Mucosa of descending colon (tissue), 3 donors: ENCODE measurements around the gene POC1A. TPM values are rescaled to one million over a fixed set of nuclear protein-coding genes. Genes with fewer than 3 reads are reported as not detected.
A peak's percentile ranks its signal among the peaks of the same experiment; 100 is the strongest.

Source experiments
- ATAC-seq: fragments of 200-7000 bp; cut with Tn5 transposase; one replicate; pipeline ENCODE4 v1.9.1; 2020; ENCODE audit warnings: mild to moderate bottlenecking, moderate library complexity
- DNase-seq, 3 donors: peaks; one replicate each; pipeline ENCODE4 v3.0.0-alpha.2; 2020
- H3K36me3 ChIP-seq: fragments of 200-600 bp; one replicate; pipeline ENCODE4 v1.8.0; 2021; ENCODE audit warnings: low read depth, mild to moderate bottlenecking
- H3K4me1 ChIP-seq: fragments of 200-600 bp; one replicate; pipeline ENCODE4 v1.8.0; 2021; ENCODE audit warnings: low read depth, mild to moderate bottlenecking
- H3K4me3 ChIP-seq: fragments of 200-600 bp; one replicate; pipeline ENCODE4 v1.8.0; 2021; ENCODE audit warnings: mild to moderate bottlenecking
- H3K9me3 ChIP-seq: fragments of 200-600 bp; one replicate; pipeline ENCODE4 v1.8.0; 2021; ENCODE audit warnings: mild to moderate bottlenecking
- CTCF ChIP-seq: fragments of 200-600 bp; IDR thresholded peaks from one replicate; pipeline ENCODE4 v1.8.0; 2022; ENCODE audit warnings: antibody characterized with exemption, mild to moderate bottlenecking
- intact Hi-C, 2 donors: fragments of 100-400 bp; cut with DNase I in 1 of 2; cut with micrococcal nuclease in 1 of 2; formaldehyde crosslinking; loops; one replicate each; pipeline versions ENCODE4 v1.11.0 to v1.11.1; 2022; cut with DNase I, micrococcal nuclease
- total RNA-seq, 3 donors: library from RNA; stranded (reverse); fragmentation: NEBNext Ultra II Directional in 2 of 3; extraction: Animal tissue kit (Norgen Biotek cat#: 25700) in 2 of 3; gene quantifications; one replicate each; pipeline versions ENCODE4 v1.2.1 to v1.2.4, GENCODE V29; 2021 to 2023
- donor health status: DM: no; HTN: no; CAD: no; lungs with moderate emphysema.
- donor health status: DM: no; HTN: no; CAD: no.
- donor health status: DM: no; HTN: yes; CAD: no.

POC1A gene
- total RNA-seq, 3 donors from 2014 or later, result 2.9 to 12.1 (median 7.7) TPM

- intact Hi-C loops, result no loop called here
- TF ChIP-seq CTCF, result no peak
- ATAC-seq, result no peak
Observed at GRCh38 chr3:52118156-52118875, 35.9 kb downstream of the POC1A start.

GRCh38 chr3:52117537-52117936 lies 36.7 kb downstream of the POC1A start:
- DNase-seq (no peak), ATAC-seq (no peak)
- Histone ChIP-seq H3K4me1 (no peaks in the 10 kb centered on the region), H3K9me3 (no peaks in the 10 kb centered on the region), H3K36me3 (no peaks in the 10 kb centered on the region), H3K4me3 (no peak overlapping the region)
- intact Hi-C loops, result no loop called here
- no peak for TF ChIP-seq CTCF

More at GRCh38 chr3:52118156-52118875, 35.9 kb downstream of the POC1A start:
- Histone ChIP-seq H3K9me3 (no peaks in the 10 kb centered on the region), H3K4me3 (no peak overlapping the region), H3K4me1 (no peaks in the 10 kb centered on the region), H3K36me3 (no peaks in the 10 kb centered on the region)
- DNase-seq, result peak in 1 of 3 donors; percentile 13

GRCh38 chr3:52112056-52112455 lies 42.2 kb downstream of the POC1A start:
- H3K9me3 ChIP-seq, result no peaks in the 10 kb centered on the region
- no peak for ATAC-seq
- TF ChIP-seq CTCF, result no peak
- H3K4me3 ChIP-seq, result no peak overlapping the region
- no peaks in the 10 kb centered on the region for H3K36me3 ChIP-seq
- no peaks in the 10 kb centered on the region for H3K4me1 ChIP-seq
- intact Hi-C loops, result no loop called here
- peak in 1 of 3 donors; percentile 1 for DNase-seq

GRCh38 chr3:52110502-52110901 lies 43.7 kb downstream of the POC1A start:
- no peak overlapping the region for H3K4me3 ChIP-seq

GRCh38 chr3:52109611-52110301 lies 44.5 kb downstream of the POC1A start:
- Histone ChIP-seq H3K4me3 (no peak overlapping the region), H3K9me3 (no peaks in the 10 kb centered on the region), H3K4me1 (no peaks in the 10 kb centered on the region), H3K36me3 (no peaks in the 10 kb centered on the region)
- TF ChIP-seq CTCF, result no peak
- DNase-seq (peak in 1 of 3 donors; percentile 3), ATAC-seq (no peak)
- intact Hi-C loops, result no loop called here

More at GRCh38 chr3:52110502-52110901, 43.7 kb downstream of the POC1A start:
- no peak for DNase-seq
- no peaks in the 10 kb centered on the region for H3K4me1 ChIP-seq
- H3K36me3 ChIP-seq, result no peaks in the 10 kb centered on the region
- H3K9me3 ChIP-seq, result no peaks in the 10 kb centered on the region
- intact Hi-C loops, result no loop called here
- TF ChIP-seq CTCF, result no peak
- ATAC-seq, result no peak
